Mesenchymal stem cell (in vitro differentiated cells and primary cell): ENCODE data around the gene ZNF451.

Experiments
- DNase-seq: peaks from one replicate; pipeline ENCODE4 v3.0.0-alpha.2; 2013
- H2AFZ ChIP-seq: one replicate; pipeline ENCODE4 v1.6.1; 2013; ENCODE audit warnings: low read depth, mild to moderate bottlenecking, control low read depth, inconsistent platforms, low read length, moderate library complexity
- H2AK5ac ChIP-seq: 2 replicates; pipeline ENCODE4 v1.6.1; 2013; ENCODE audit warnings: low read length, moderate library complexity, mild to moderate bottlenecking, inconsistent platforms; ENCODE audit not compliant: severe bottlenecking
- H2BK120ac ChIP-seq: one replicate; pipeline ENCODE4 v1.6.1; 2013; ENCODE audit warnings: low read depth, mild to moderate bottlenecking, inconsistent platforms, low read length, moderate library complexity
- H2BK12ac ChIP-seq, 2 experiments: one replicate each; pipeline ENCODE4 v1.6.1; 2013; ENCODE audit warnings: inconsistent platforms in 2 of 2, low read length in 2 of 2, mild to moderate bottlenecking in 2 of 2, moderate library complexity in 2 of 2, control low read depth in 1 of 2
- H2BK15ac ChIP-seq: one replicate; pipeline ENCODE4 v1.6.1; 2013; ENCODE audit warnings: mild to moderate bottlenecking, low read depth, inconsistent platforms; ENCODE audit not compliant: poor library complexity, severe bottlenecking
- H2BK5ac ChIP-seq: 2 replicates; pipeline ENCODE4 v1.6.1; 2013; ENCODE audit warnings: low read depth, mild to moderate bottlenecking, low read length, control low read depth, inconsistent platforms; ENCODE audit not compliant: poor library complexity, severe bottlenecking
- H3K14ac ChIP-seq, 2 experiments: one replicate each; pipeline ENCODE4 v1.6.1; 2013; ENCODE audit warnings: inconsistent platforms in 2 of 2, low read length in 2 of 2, control low read depth in 1 of 2, mild to moderate bottlenecking in 1 of 2, moderate library complexity in 1 of 2
- H3K18ac ChIP-seq, 2 experiments: one replicate each; pipeline ENCODE4 v1.6.1; 2013; ENCODE audit warnings: inconsistent platforms in 2 of 2, low read length in 2 of 2, control low read depth in 1 of 2, low read depth in 1 of 2, mild to moderate bottlenecking in 1 of 2
- H3K23ac ChIP-seq, 2 experiments: one replicate each; pipeline ENCODE4 v1.6.1; 2013; ENCODE audit warnings: inconsistent platforms in 2 of 2, low read length in 2 of 2, mild to moderate bottlenecking in 2 of 2, moderate library complexity in 2 of 2, control low read depth in 1 of 2
- H3K27ac ChIP-seq: 2 replicates; pipeline ENCODE4 v1.5.1; 2013; ENCODE audit warnings: mild to moderate bottlenecking, moderate library complexity, low read length, control low read depth, inconsistent platforms; ENCODE audit not compliant: poor library complexity, severe bottlenecking
- H3K27me3 ChIP-seq, 2 experiments: 2 replicates each; pipeline versions ENCODE4 v1.6.1 to v1.7.0; 2013; ENCODE audit warnings: low read length in 2 of 2, mild to moderate bottlenecking in 2 of 2, moderate library complexity in 2 of 2, control low read depth in 1 of 2, inconsistent platforms in 1 of 2; ENCODE audit not compliant: control insufficient read depth in 1 of 2, insufficient read depth in 1 of 2
- H3K36me3 ChIP-seq, 2 experiments: 2 replicates each; pipeline versions ENCODE4 v1.6.1 to v1.7.0; 2013; ENCODE audit warnings: low read length in 2 of 2, control low read depth in 1 of 2, inconsistent platforms in 1 of 2, low read depth in 1 of 2, mild to moderate bottlenecking in 1 of 2; ENCODE audit not compliant: insufficient read depth in 2 of 2, control insufficient read depth in 1 of 2
- H3K4ac ChIP-seq, 2 experiments: one replicate each; pipeline ENCODE4 v1.6.1; 2013; ENCODE audit warnings: inconsistent platforms in 2 of 2, low read length in 2 of 2, mild to moderate bottlenecking in 2 of 2, moderate library complexity in 2 of 2, control low read depth in 1 of 2, low read depth in 1 of 2
- H3K4me1 ChIP-seq: 2 replicates; pipeline ENCODE4 v1.6.1; 2013; ENCODE audit warnings: low read depth, low read length, control low read depth; ENCODE audit not compliant: control insufficient read depth, insufficient read depth
- H3K4me2 ChIP-seq: 2 replicates; pipeline ENCODE4 v1.6.1; 2013; ENCODE audit warnings: low read length, mild to moderate bottlenecking, inconsistent platforms; ENCODE audit not compliant: poor library complexity, severe bottlenecking
- H3K4me3 ChIP-seq, 2 experiments: 2 replicates each; pipeline versions ENCODE4 v1.5.1 to v1.7.0; 2013; ENCODE audit warnings: low read length in 2 of 2, mild to moderate bottlenecking in 2 of 2, control low read depth in 1 of 2, low read depth in 1 of 2; ENCODE audit not compliant: insufficient read depth in 1 of 2
- H3K79me1 ChIP-seq: replicated peaks from 2 replicates; pipeline ENCODE4 v1.6.1; 2013; ENCODE audit warnings: mild to moderate bottlenecking, control low read depth, low read length, inconsistent platforms; ENCODE audit not compliant: poor library complexity, severe bottlenecking
- H3K9ac ChIP-seq: 2 replicates; pipeline ENCODE4 v1.7.0; 2013; ENCODE audit warnings: mild to moderate bottlenecking, low read length, moderate library complexity
- H3K9me3 ChIP-seq: 2 replicates; pipeline ENCODE4 v1.7.0; 2013; ENCODE audit warnings: mild to moderate bottlenecking, low read length; ENCODE audit not compliant: control insufficient read depth
- H4K8ac ChIP-seq: one replicate; pipeline ENCODE4 v1.6.1; 2013; ENCODE audit warnings: inconsistent platforms, mild to moderate bottlenecking, low read length, moderate library complexity
- H4K91ac ChIP-seq: one replicate; pipeline ENCODE4 v1.6.1; 2013; ENCODE audit warnings: mild to moderate bottlenecking, low read length, inconsistent platforms
- WGBS: methylation state at CpG from one replicate; pipeline ENCODE4 v1.1.7; 2013; ENCODE audit warnings: mixed read lengths; 5-methylcytosine and 5-hydroxymethylcytosine counted together

The ZNF451 gene

GRCh38 chr6:57142178-57142525 lies 52.2 kb downstream of the ZNF451 start:
- Histone ChIP-seq H3K79me1 (peaks cover 7% of the 10 kb centered on the region), H3K4me2 (no peak overlapping the region), H2BK12ac (no peak overlapping the region), H2AFZ (no peak overlapping the region), H3K36me3 (peaks cover 6 to 80% of the 10 kb centered on the region in 2 experiments), H3K4ac (no peak overlapping the region), H3K23ac (no peak overlapping the region), H2BK15ac (no peak overlapping the region), H4K8ac (no peak overlapping the region), H2AK5ac (no peak overlapping the region), H3K14ac (no peak overlapping the region), H3K27ac (no peak overlapping the region), H4K91ac (no peak overlapping the region), H3K9ac (no peak overlapping the region), H3K9me3 (no peaks in the 10 kb centered on the region), H3K18ac (no peak overlapping the region), H2BK5ac (no peak overlapping the region), H3K27me3 (no peaks in the 10 kb centered on the region), H3K4me1 (no peaks in the 10 kb centered on the region), H3K4me3 (no peak overlapping the region), H2BK120ac (no peak overlapping the region)
- DNase-seq = no peak
- 100% methylated on average over 1 of the region's 1 CpG for WGBS

- H2BK5ac ChIP-seq = no peak overlapping the region
- no peak overlapping the region for H2BK120ac ChIP-seq
- H4K91ac ChIP-seq = no peak overlapping the region
- no peak overlapping the region for H2BK12ac ChIP-seq
- no peak overlapping the region for H2BK15ac ChIP-seq
- no peak overlapping the region for H3K14ac ChIP-seq
- no peak for DNase-seq
- no peaks in the 10 kb centered on the region for H3K9me3 ChIP-seq
- no peak overlapping the region for H2AFZ ChIP-seq
- no peaks in the 10 kb centered on the region for H3K4me1 ChIP-seq
- H3K27ac ChIP-seq = no peak overlapping the region
- H3K18ac ChIP-seq = no peak overlapping the region
- H3K27me3 ChIP-seq = no peaks in the 10 kb centered on the region
- no peak overlapping the region for H3K23ac ChIP-seq
- 100% methylated on average over 1 of the region's 1 CpG for WGBS
- no peak overlapping the region for H3K4ac ChIP-seq
- H3K9ac ChIP-seq = no peak overlapping the region
- H3K4me2 ChIP-seq = no peak overlapping the region
- H3K4me3 ChIP-seq = no peak overlapping the region
- no peak overlapping the region for H4K8ac ChIP-seq
- H3K36me3 ChIP-seq = peaks cover 8 to 86% of the 10 kb centered on the region in 2 experiments
- H3K79me1 ChIP-seq = peaks cover 4% of the 10 kb centered on the region
- no peak overlapping the region for H2AK5ac ChIP-seq
Observed at GRCh38 chr6:57143690-57144089, 53.7 kb downstream of the ZNF451 start.

- H2BK15ac ChIP-seq = no peak overlapping the region
- no peak overlapping the region for H3K4ac ChIP-seq
- H3K23ac ChIP-seq = no peak overlapping the region
- peaks cover 5% of the 10 kb centered on the region for H3K79me1 ChIP-seq
- DNase-seq = no peak
- no peaks in the 10 kb centered on the region for H3K4me1 ChIP-seq
- no peaks in the 10 kb centered on the region for H3K27me3 ChIP-seq
- H3K18ac ChIP-seq = no peak overlapping the region
- H3K14ac ChIP-seq = no peak overlapping the region
- no peak overlapping the region for H3K9ac ChIP-seq
- H2BK12ac ChIP-seq = no peak overlapping the region
- no peak overlapping the region for H4K91ac ChIP-seq
- H3K9me3 ChIP-seq = no peaks in the 10 kb centered on the region
- no peak overlapping the region for H3K4me3 ChIP-seq
- no peak overlapping the region for H2BK120ac ChIP-seq
- no peak overlapping the region for H2AK5ac ChIP-seq
- no peak overlapping the region for H3K27ac ChIP-seq
- H2AFZ ChIP-seq = no peak overlapping the region
- peaks cover 7 to 91% of the 10 kb centered on the region in 2 experiments for H3K36me3 ChIP-seq
- no peak overlapping the region for H3K4me2 ChIP-seq
- H2BK5ac ChIP-seq = no peak overlapping the region
- 74% methylated on average over 5 of the region's 5 CpGs for WGBS
- no peak overlapping the region for H4K8ac ChIP-seq
Observed at GRCh38 chr6:57147401-57147800, 57.4 kb downstream of the ZNF451 start.

GRCh38 chr6:57147955-57148858 lies 58.2 kb downstream of the ZNF451 start:
- Histone ChIP-seq H3K27ac (no peak overlapping the region), H3K4ac (no peak overlapping the region), H3K79me1 (peaks cover 6% of the 10 kb centered on the region), H3K14ac (no peak overlapping the region), H2BK5ac (no peak overlapping the region), H3K4me3 (no peak overlapping the region), H2BK12ac (no peak overlapping the region), H2BK120ac (no peak overlapping the region), H3K27me3 (no peaks in the 10 kb centered on the region), H2AK5ac (peak overlapping the region; percentile 69), H2BK15ac (no peak overlapping the region), H3K18ac (no peak overlapping the region), H3K4me2 (no peak overlapping the region), H4K91ac (no peak overlapping the region), H4K8ac (no peak overlapping the region), H3K4me1 (no peaks in the 10 kb centered on the region), H3K36me3 (peaks cover 10 to 91% of the 10 kb centered on the region in 2 experiments), H3K9ac (no peak overlapping the region), H3K9me3 (no peaks in the 10 kb centered on the region), H3K23ac (no peak overlapping the region), H2AFZ (no peak overlapping the region)
- WGBS = 98% methylated on average over 6 of the region's 7 CpGs
- DNase-seq = no peak
